Prostate gland (tissue), 2 donors: ENCODE data around the gene JMJD1C.

Experiments
- CTCF ChIP-seq, 4 experiments: fragments of 200-600 bp in 2 of 4; fragments of 450-650 bp in 2 of 4; sonication (generic) in 2 of 4; IDR thresholded peaks; 1 replicate in 3 of 4; 2 replicates in 1 of 4; pipeline ENCODE4 v1.5.1; 2016 to 2019; ENCODE audit warnings: antibody characterized with exemption in 4 of 4, mild to moderate bottlenecking in 2 of 4, moderate library complexity in 2 of 4
- POLR2A ChIP-seq: fragments of 450-650 bp; IDR thresholded peaks from one replicate; pipeline ENCODE4 v1.6.1; 2016; ENCODE audit warnings: antibody characterized with exemption, mild to moderate bottlenecking
- POLR2AphosphoS5 ChIP-seq: sonication (generic); formaldehyde crosslinking; IDR thresholded peaks from one replicate; pipeline ENCODE4 v1.6.1; 2017; ENCODE audit warnings: antibody characterized with exemption

GRCh38 chr10:63376560-63377304 lies 89.0 kb downstream of the JMJD1C start:
- TF ChIP-seq CTCF (IDR thresholded peaks at IDR 0.05) = no peak
- TF ChIP-seq POLR2AphosphoS5 = no peak
- TF ChIP-seq POLR2A = no peak
